HG03103 (cell line): Measurements from ENCODE around the gene ITGAV.

ENCODE experiments used
- ATAC-seq: cut with Tn5 transposase; IDR thresholded peaks from one replicate; pipeline ENCODE4 v1.9.1; 2021; ENCODE audit warnings: low read depth; ENCODE audit not compliant: unreplicated experiment

ITGAV gene

GRCh38 chr2:186653511-186653910 is 63.7 kb downstream of the ITGAV start:
- no peak for ATAC-seq

GRCh38 chr2:186659383-186659782 is 69.5 kb downstream of the ITGAV start:
- no peak for ATAC-seq

GRCh38 chr2:186664385-186665043 is 74.7 kb downstream of the ITGAV start:
- ATAC-seq, result no peak

- ATAC-seq, result no peak
Measured at GRCh38 chr2:186669146-186669545, 79.3 kb downstream of the ITGAV start.

GRCh38 chr2:186670831-186671230 is 81.0 kb downstream of the ITGAV start:
- no peak for ATAC-seq

- ATAC-seq, result no peak
Measured at GRCh38 chr2:186675380-186675779, 85.5 kb downstream of the ITGAV start.

- no peak for ATAC-seq
Measured at GRCh38 chr2:186683341-186683740, 93.5 kb downstream of the ITGAV start.

- ATAC-seq, result no peak
Measured at GRCh38 chr2:186687807-186688211, 98.0 kb downstream of the ITGAV start.

- ATAC-seq, result no peak
Measured at GRCh38 chr2:186688813-186689212, 99.0 kb downstream of the ITGAV start.

- ATAC-seq, result no peak
Measured at GRCh38 chr2:186690786-186691185, 100.9 kb downstream of the ITGAV start.

- no peak for ATAC-seq
Measured at GRCh38 chr2:186691231-186691630, 101.4 kb downstream of the ITGAV start.

GRCh38 chr2:186691900-186692299 is 102.0 kb downstream of the ITGAV start:
- ATAC-seq, result no peak

- ATAC-seq, result no peak
Measured at GRCh38 chr2:186693446-186693832, 103.6 kb downstream of the ITGAV start.

GRCh38 chr2:186695081-186695756 is 105.4 kb downstream of the ITGAV start:
- ATAC-seq, result no peak

- no peak for ATAC-seq
Measured at GRCh38 chr2:186696290-186696689, 106.4 kb downstream of the ITGAV start.

GRCh38 chr2:186696804-186697203 is 106.9 kb downstream of the ITGAV start:
- no peak for ATAC-seq

GRCh38 chr2:186697536-186697935 is 107.7 kb downstream of the ITGAV start:
- ATAC-seq, result no peak

- ATAC-seq, result no peak
Measured at GRCh38 chr2:186699742-186700141, 109.9 kb downstream of the ITGAV start.

GRCh38 chr2:186702006-186702405 is 112.2 kb downstream of the ITGAV start:
- ATAC-seq, result no peak

GRCh38 chr2:186702501-186702900 is 112.6 kb downstream of the ITGAV start:
- ATAC-seq, result no peak

- no peak for ATAC-seq
Measured at GRCh38 chr2:186704897-186705296, 115.0 kb downstream of the ITGAV start.
